ENCODE data around the gene SRXN1.

- TF ChIP-seq, protein P1, sequence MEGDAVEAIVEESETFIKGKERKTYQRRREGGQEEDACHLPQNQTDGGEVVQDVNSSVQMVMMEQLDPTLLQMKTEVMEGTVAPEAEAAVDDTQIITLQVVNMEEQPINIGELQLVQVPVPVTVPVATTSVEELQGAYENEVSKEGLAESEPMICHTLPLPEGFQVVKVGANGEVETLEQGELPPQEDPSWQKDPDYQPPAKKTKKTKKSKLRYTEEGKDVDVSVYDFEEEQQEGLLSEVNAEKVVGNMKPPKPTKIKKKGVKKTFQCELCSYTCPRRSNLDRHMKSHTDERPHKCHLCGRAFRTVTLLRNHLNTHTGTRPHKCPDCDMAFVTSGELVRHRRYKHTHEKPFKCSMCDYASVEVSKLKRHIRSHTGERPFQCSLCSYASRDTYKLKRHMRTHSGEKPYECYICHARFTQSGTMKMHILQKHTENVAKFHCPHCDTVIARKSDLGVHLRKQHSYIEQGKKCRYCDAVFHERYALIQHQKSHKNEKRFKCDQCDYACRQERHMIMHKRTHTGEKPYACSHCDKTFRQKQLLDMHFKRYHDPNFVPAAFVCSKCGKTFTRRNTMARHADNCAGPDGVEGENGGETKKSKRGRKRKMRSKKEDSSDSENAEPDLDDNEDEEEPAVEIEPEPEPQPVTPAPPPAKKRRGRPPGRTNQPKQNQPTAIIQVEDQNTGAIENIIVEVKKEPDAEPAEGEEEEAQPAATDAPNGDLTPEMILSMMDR (IDR thresholded peaks at IDR 0.05) = no peak
- TF ChIP-seq POLR2A (IDR thresholded peaks at IDR 0.05) = no peak
These were observed 55.4 kb downstream of the SRXN1 start for GRCh38 chr20:597560-597959.
